WTC11 (cell line): Measurements from ENCODE around the gene SYCP3. TPM values are rescaled to one million over a fixed set of nuclear protein-coding genes. Genes with fewer than 3 reads are reported as not detected.

Experiments
- FOXK1 ChIP-seq: sonication (generic); formaldehyde crosslinking; IDR thresholded peaks from 2 replicates; pipeline ENCODE4 v1.8.0; 2022; ENCODE audit warnings: mild to moderate bottlenecking, moderate library complexity, missing genetic modification reagents
- JAZF1 ChIP-seq: fragments of 250-450 bp; sonication (Bioruptor Pico); IDR thresholded peaks from 2 replicates; pipeline ENCODE4 v1.9.0; 2021; ENCODE audit warnings: moderate library complexity, mild to moderate bottlenecking, inconsistent platforms
- MXD4 ChIP-seq: fragments of 250-450 bp; sonication (Bioruptor Pico); IDR thresholded peaks from 2 replicates; pipeline ENCODE4 v1.8.0; 2021; ENCODE audit warnings: mild to moderate bottlenecking, moderate library complexity, borderline replicate concordance
- RELA ChIP-seq: sonication (generic); formaldehyde crosslinking; IDR thresholded peaks from 2 replicates; pipeline ENCODE4 v1.8.1; 2022; ENCODE audit warnings: missing genetic modification reagents, mild to moderate bottlenecking, borderline replicate concordance
- ZNF138 ChIP-seq: sonication (generic); formaldehyde crosslinking; conservative IDR thresholded peaks from 2 replicates; pipeline ENCODE4 v1.8.1; 2022; ENCODE audit warnings: mild to moderate bottlenecking, moderate library complexity, missing genetic modification reagents
- ZNF671 ChIP-seq: fragments of 250-450 bp; sonication (Bioruptor Pico); IDR thresholded peaks from 2 replicates; pipeline ENCODE4 v1.8.0; 2021; ENCODE audit warnings: mild to moderate bottlenecking
- total RNA-seq: library from RNA; stranded (reverse); gene quantifications from 3 replicates; pipeline ENCODE4 v1.2.3, GENCODE V29; 2021
- TF ChIP-seq, protein P1 (sequence below): sonication (generic); formaldehyde crosslinking; IDR thresholded peaks from 2 replicates; pipeline ENCODE4 v1.8.1; 2023; ENCODE audit warnings: mild to moderate bottlenecking, missing genetic modification reagents
- TF ChIP-seq, protein P2 (sequence below): sonication (generic); formaldehyde crosslinking; IDR thresholded peaks from 2 replicates; pipeline ENCODE4 v1.8.1; 2023; ENCODE audit warnings: mild to moderate bottlenecking, missing genetic modification reagents, moderate library complexity

SYCP3 gene
- total RNA-seq, 1 experiment from 2014 or later, result 0.15 TPM

DNA sequence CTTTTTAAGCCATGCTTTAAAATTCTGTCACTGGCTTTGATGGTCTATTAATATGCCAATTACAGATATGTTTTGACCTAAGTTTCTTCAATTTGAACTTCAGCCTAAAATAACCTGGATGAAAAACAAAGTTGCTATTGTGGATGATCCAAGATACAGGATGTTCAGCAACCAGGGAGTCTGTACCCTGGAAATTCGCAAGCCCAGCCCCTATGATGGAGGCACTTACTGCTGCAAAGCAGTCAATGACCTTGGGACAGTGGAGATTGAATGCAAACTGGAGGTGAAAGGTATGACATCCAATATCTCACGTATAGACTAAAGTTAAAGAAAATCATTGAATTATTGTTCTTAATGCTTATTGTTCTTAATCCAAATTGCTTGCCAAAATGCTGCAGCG is 59.0 kb downstream of the SYCP3 start (continued):
- TF ChIP-seq, protein P1, sequence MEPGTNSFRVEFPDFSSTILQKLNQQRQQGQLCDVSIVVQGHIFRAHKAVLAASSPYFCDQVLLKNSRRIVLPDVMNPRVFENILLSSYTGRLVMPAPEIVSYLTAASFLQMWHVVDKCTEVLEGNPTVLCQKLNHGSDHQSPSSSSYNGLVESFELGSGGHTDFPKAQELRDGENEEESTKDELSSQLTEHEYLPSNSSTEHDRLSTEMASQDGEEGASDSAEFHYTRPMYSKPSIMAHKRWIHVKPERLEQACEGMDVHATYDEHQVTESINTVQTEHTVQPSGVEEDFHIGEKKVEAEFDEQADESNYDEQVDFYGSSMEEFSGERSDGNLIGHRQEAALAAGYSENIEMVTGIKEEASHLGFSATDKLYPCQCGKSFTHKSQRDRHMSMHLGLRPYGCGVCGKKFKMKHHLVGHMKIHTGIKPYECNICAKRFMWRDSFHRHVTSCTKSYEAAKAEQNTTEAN (CRISPR knock-in tag), result no peak
- TF ChIP-seq ZNF671 (CRISPR knock-in tag) (no peak), RELA (CRISPR knock-in tag) (no peak), JAZF1 (CRISPR knock-in tag) (no peak), FOXK1 (CRISPR knock-in tag) (no peak), ZNF138 (no peak), MXD4 (CRISPR knock-in tag) (no peak)
- TF ChIP-seq, protein P2, sequence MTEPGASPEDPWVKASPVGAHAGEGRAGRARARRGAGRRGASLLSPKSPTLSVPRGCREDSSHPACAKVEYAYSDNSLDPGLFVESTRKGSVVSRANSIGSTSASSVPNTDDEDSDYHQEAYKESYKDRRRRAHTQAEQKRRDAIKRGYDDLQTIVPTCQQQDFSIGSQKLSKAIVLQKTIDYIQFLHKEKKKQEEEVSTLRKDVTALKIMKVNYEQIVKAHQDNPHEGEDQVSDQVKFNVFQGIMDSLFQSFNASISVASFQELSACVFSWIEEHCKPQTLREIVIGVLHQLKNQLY (CRISPR knock-in tag), result no peak

Other genes with a start within 250 kb of the SYCP3 start
- gene MYBPC1, start 144.5 kb downstream of the SYCP3 start, total RNA-seq, result not detected in 3 replicates
- 17.6 to 19.8 TPM (median 19.1 TPM) in 3 replicates for gene CHPT1, start 41.8 kb downstream of the SYCP3 start, total RNA-seq
- 22.5 to 25.4 TPM (median 24.4 TPM) in 3 replicates for gene GNPTAB, start 91.5 kb upstream of the SYCP3 start, total RNA-seq
- 6.0 to 6.9 TPM (median 6.6 TPM) in 3 replicates for gene DRAM1, start 138.1 kb upstream of the SYCP3 start, total RNA-seq